ENCODE data around the gene ATRNL1. TPM values are rescaled to one million over a fixed set of nuclear protein-coding genes. Genes with fewer than 3 reads are reported as not detected.

Gene ATRNL1
- polyA plus RNA-seq, 1 of the 3 experiments (the other 2 are of a cell fraction), result 0.67 TPM

GRCh38 chr10:115051216-115051615 lies 41.9 kb upstream of the ATRNL1 start:
- 80% methylated on average over 2 of the region's 2 CpGs for WGBS (ENCODE audit: low lambda C conversion rate)
- Histone ChIP-seq H3K4me3 (ENCODE audit: low read depth in 2 of 2, low read length in 1 of 2) (no peak overlapping the region), H3K27ac (ENCODE audit: low read depth in 2 of 2, low read length in 1 of 2) (no peak overlapping the region), H3K79me2 (ENCODE audit: insufficient read depth) (no peaks in the 10 kb centered on the region), H2AFZ (ENCODE audit: low read depth) (no peak overlapping the region), H3K4me1 (ENCODE audit: control insufficient read depth in 1 of 2, insufficient read depth in 2 of 2, low read depth in 1 of 2, low read length in 1 of 2) (peaks cover 0 to 8% of the 10 kb centered on the region in 2 experiments; a peak in 2 of 4 replicates), H3K9ac (no peak overlapping the region), H3K36me3 (replicated peaks in 1 of 2; ENCODE audit: control insufficient read depth in 1 of 2, insufficient read depth in 2 of 2, low read length in 1 of 2) (no peaks in the 10 kb centered on the region), H3F3A (replicated peaks; ENCODE audit: insufficient read depth) (no peaks in the 10 kb centered on the region), H4K20me1 (ENCODE audit: insufficient read depth) (no peaks in the 10 kb centered on the region), H3K27me3 (ENCODE audit: insufficient read depth) (no peaks in the 10 kb centered on the region), H3K4me2 (no peak overlapping the region), H3K9me2 (no peaks in the 10 kb centered on the region), H3K9me3 (no peaks in the 10 kb centered on the region)
- DNase-seq, result no peak
- ChIA-PET CTCF (interaction anchor here (1.0 kb wide), 1 partner anchor 23 kb away, joined by 3 read pairs; no protein-coding TSS in a partner anchor), POLR2A (no interaction called here)
- no peak for TF ChIP-seq RFX5 (IDR thresholded peaks at IDR 0.05; ENCODE audit: low read length)
- TF ChIP-seq USF2 (IDR thresholded peaks at IDR 0.05; ENCODE audit: borderline replicate concordance, low read depth, low read length), result no peak
- TF ChIP-seq IRF3 (IDR thresholded peaks at IDR 0.05; ENCODE audit: low read depth, low read length), result no peak
- no peak for TF ChIP-seq PBX3 (IDR thresholded peaks at IDR 0.05)
- no peak for TF ChIP-seq USF1 (IDR thresholded peaks at IDR 0.05; ENCODE audit: borderline replicate concordance, low read depth)
- no peak for TF ChIP-seq MAX (IDR thresholded peaks at IDR 0.05; ENCODE audit: low read depth)
- TF ChIP-seq SMC3 (IDR thresholded peaks at IDR 0.05; ENCODE audit: low read depth, low read length), result no peak
- no peak for TF ChIP-seq RCOR1 (IDR thresholded peaks at IDR 0.05; ENCODE audit: low read length)
- TF ChIP-seq FOXM1 (IDR thresholded peaks at IDR 0.05; ENCODE audit: low read depth), result no peak
- TF ChIP-seq ZBTB33 (IDR thresholded peaks at IDR 0.05; ENCODE audit: borderline replicate concordance, low read depth), result no peak
- no peak for TF ChIP-seq ELF1 (IDR thresholded peaks at IDR 0.05)
- no peak for TF ChIP-seq CHD2 (IDR thresholded peaks at IDR 0.05; ENCODE audit: low read length, partially characterized antibody)
- TF ChIP-seq NRF1 (IDR thresholded peaks at IDR 0.05; ENCODE audit: low read depth, low read length), result no peak
- no peak for TF ChIP-seq EP300 (IDR thresholded peaks at IDR 0.05; ENCODE audit: borderline replicate concordance in 1 of 2, low read depth in 1 of 2, low read length in 1 of 2)
- no peak for TF ChIP-seq MXI1 (IDR thresholded peaks at IDR 0.05; ENCODE audit: low read depth, low read length)
- TF ChIP-seq SIN3A (IDR thresholded peaks at IDR 0.05; ENCODE audit: borderline replicate concordance, low read depth, low read length), result no peak
